CD14-positive monocyte (primary cell): Measurements from ENCODE around the gene TMEFF2. TPM values are rescaled to one million over a fixed set of nuclear protein-coding genes. Genes with fewer than 3 reads are reported as not detected.

Source experiments
- DNase-seq, 3 donors: peaks; one replicate each; pipeline ENCODE4 v3.0.0-alpha.2; 2011 to 2022
- H2AFZ ChIP-seq: 2 replicates; pipeline ENCODE4 v1.6.0; 2012; ENCODE audit warnings: mild to moderate bottlenecking, low read depth, low read length, inconsistent platforms; ENCODE audit not compliant: insufficient read depth, poor library complexity, severe bottlenecking
- H3K27ac ChIP-seq, 2 donors: 1 replicate in 1 of 2; 2 replicates in 1 of 2; pipeline ENCODE4 v1.5.1; 2012 to 2013; ENCODE audit warnings: low read length in 2 of 2, control low read depth in 1 of 2, inconsistent platforms in 1 of 2, low read depth in 1 of 2, mild to moderate bottlenecking in 1 of 2
- H3K27me3 ChIP-seq, 2 donors: one replicate each; pipeline versions ENCODE4 v1.6.0 to v1.6.1; 2011 to 2013; ENCODE audit warnings: low read length in 2 of 2; ENCODE audit not compliant: control insufficient read depth in 2 of 2, insufficient read depth in 2 of 2
- H3K36me3 ChIP-seq, 2 donors: replicated peaks in 1 of 2; 1 replicate in 1 of 2; 2 replicates in 1 of 2; pipeline versions ENCODE4 v1.5.1 to v1.6.1; 2012 to 2013; ENCODE audit warnings: low read length in 2 of 2, control low read depth in 1 of 2, inconsistent platforms in 1 of 2, mild to moderate bottlenecking in 1 of 2; ENCODE audit not compliant: insufficient read depth in 2 of 2, control insufficient read depth in 1 of 2
- H3K4me1 ChIP-seq, 2 donors: 1 replicate in 1 of 2; 2 replicates in 1 of 2; pipeline versions ENCODE4 v1.5.1 to v1.6.1; 2012 to 2013; ENCODE audit warnings: low read length in 2 of 2, control low read depth in 1 of 2, inconsistent platforms in 1 of 2, mild to moderate bottlenecking in 1 of 2, moderate library complexity in 1 of 2; ENCODE audit not compliant: insufficient read depth in 2 of 2, control insufficient read depth in 1 of 2
- H3K4me2 ChIP-seq: replicated peaks from 2 replicates; pipeline ENCODE3; 2012; ENCODE audit warnings: low read length, moderate library complexity, mild to moderate bottlenecking; ENCODE audit not compliant: poor library complexity, severe bottlenecking; ENCODE audit errors: extremely low read depth
- H3K4me3 ChIP-seq, 3 experiments: fragments of 200-600 bp in 1 of 3; sonication (generic) in 1 of 3; replicated peaks in 1 of 3; 1 replicate in 2 of 3; 2 replicates in 1 of 3; pipeline ENCODE4 v1.5.1; 2011 to 2013; ENCODE audit warnings: low read length in 3 of 3, mild to moderate bottlenecking in 3 of 3, control low read depth in 2 of 3, low read depth in 2 of 3, inconsistent platforms in 1 of 3, moderate library complexity in 1 of 3
- H3K79me2 ChIP-seq: 2 replicates; pipeline ENCODE4 v1.6.0; 2012; ENCODE audit warnings: mild to moderate bottlenecking, control low read depth, inconsistent platforms, low read length, moderate library complexity; ENCODE audit not compliant: insufficient read depth
- H3K9ac ChIP-seq: 2 replicates; pipeline ENCODE4 v1.6.0; 2017; ENCODE audit warnings: low read length, mild to moderate bottlenecking; ENCODE audit not compliant: insufficient read depth, poor library complexity, severe bottlenecking
- H3K9me3 ChIP-seq, 2 donors: replicated peaks in 1 of 2; 1 replicate in 1 of 2; 2 replicates in 1 of 2; pipeline versions ENCODE4 v1.5.1 to v1.6.1; 2012 to 2013; ENCODE audit warnings: low read length in 2 of 2, control low read depth in 1 of 2; ENCODE audit not compliant: control insufficient read depth in 1 of 2, insufficient read depth in 1 of 2
- H4K20me1 ChIP-seq: 2 replicates; pipeline ENCODE4 v1.6.0; 2012; ENCODE audit warnings: mild to moderate bottlenecking, low read length, control low read depth, moderate library complexity; ENCODE audit not compliant: insufficient read depth
- H3K27ac Mint-ChIP-seq, 7 donors: one replicate each; pipeline ENCODE4 v1.8.0; 2020; ENCODE audit warnings: mild to moderate bottlenecking in 7 of 7, mixed read lengths in 7 of 7, moderate library complexity in 6 of 7, inconsistent platforms in 2 of 7
- H3K27me3 Mint-ChIP-seq, 3 donors: one replicate each; pipeline ENCODE4 v1.8.0; 2021 to 2022; ENCODE audit warnings: low read depth in 3 of 3, mild to moderate bottlenecking in 3 of 3, mixed read lengths in 3 of 3, moderate library complexity in 3 of 3, inconsistent platforms in 1 of 3
- H3K36me3 Mint-ChIP-seq, 2 donors: one replicate each; pipeline ENCODE4 v1.8.0; 2020; ENCODE audit warnings: mixed read lengths in 2 of 2, inconsistent platforms in 1 of 2, mild to moderate bottlenecking in 1 of 2
- H3K4me1 Mint-ChIP-seq: one replicate; pipeline ENCODE4 v1.8.0; 2020; ENCODE audit warnings: mild to moderate bottlenecking, mixed read lengths
- H3K4me3 Mint-ChIP-seq, 2 donors: one replicate each; pipeline ENCODE4 v1.8.0; 2020; ENCODE audit warnings: mild to moderate bottlenecking in 2 of 2, mixed read lengths in 2 of 2, moderate library complexity in 1 of 2
- H3K9me3 Mint-ChIP-seq, 7 donors: one replicate each; pipeline ENCODE4 v1.8.0; 2020 to 2022; ENCODE audit warnings: mixed read lengths in 7 of 7, mild to moderate bottlenecking in 6 of 7, moderate library complexity in 6 of 7, inconsistent platforms in 2 of 7
- CTCF ChIP-seq: fragments of 200-600 bp; IDR thresholded peaks from one replicate; pipeline ENCODE4 v1.8.0; 2022; ENCODE audit warnings: antibody characterized with exemption, mild to moderate bottlenecking
- WGBS: methylation state at CpG from one replicate; pipeline ENCODE4 v1.1.5; 2013; ENCODE audit warnings: missing lambda C conversion rate; ENCODE audit not compliant: insufficient coverage; 5-methylcytosine and 5-hydroxymethylcytosine counted together
- intact Hi-C, 2 donors: fragments of 100-400 bp; cut with micrococcal nuclease; formaldehyde crosslinking; loops; one replicate each; pipeline versions ENCODE4 v1.15.0 to v1.15.1; 2023
- polyA plus RNA-seq, 3 donors: library from polyadenylated mRNA; depleted of rRNA in 1 of 3; unstranded in 2 of 3; stranded (reverse) in 1 of 3; fragments of 300-500 nt in 2 of 3; fragments of >200 nt in 1 of 3; fragmentation: Illumina TruSeq in 2 of 3; gene quantifications; 1 replicate in 2 of 3; 2 replicates in 1 of 3; pipeline ENCODE4 v1.2.3, GENCODE V29; 2012 to 2021

Gene TMEFF2
- polyA plus RNA-seq, 3 donors: not detected

DNA sequence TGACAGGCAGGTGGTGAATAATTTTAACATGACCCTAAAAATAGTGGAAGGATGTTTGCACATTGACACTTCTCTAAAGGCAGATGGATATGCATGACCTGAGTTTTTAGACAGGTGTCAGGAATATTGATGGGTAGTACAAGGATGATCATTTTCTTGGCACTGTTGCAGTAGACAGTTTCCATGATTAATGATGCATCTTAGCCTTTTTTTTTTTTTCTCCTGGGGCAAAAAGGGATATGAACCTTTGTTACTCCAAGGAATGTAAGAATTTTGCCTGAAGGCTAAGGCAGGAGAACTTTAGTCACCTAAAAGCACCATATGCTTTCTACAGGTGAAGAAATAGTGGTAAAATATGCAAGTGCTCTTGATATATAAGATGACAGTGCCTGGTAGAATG lies 211.5 kb downstream of the TMEFF2 start:
- DNase-seq: no peak
- Histone ChIP-seq H3K4me1 (no peaks in the 10 kb centered on the region), H2AFZ (no peak overlapping the region), H3K9me3 (no peaks in the 10 kb centered on the region), H3K79me2 (no peaks in the 10 kb centered on the region), H3K27me3 (no peaks in the 10 kb centered on the region), H4K20me1 (no peaks in the 10 kb centered on the region), H3K9ac (no peak overlapping the region), H3K36me3 (no peaks in the 10 kb centered on the region), H3K27ac (no peak overlapping the region), H3K4me2 (no peak overlapping the region), H3K4me3 (no peak overlapping the region)
- TF ChIP-seq CTCF: no peak
- Mint-ChIP-seq H3K27ac (no peak overlapping the region), H3K4me1 (no peaks in the 10 kb centered on the region), H3K27me3 (no peaks in the 10 kb centered on the region), H3K4me3 (no peak overlapping the region), H3K36me3 (no peaks in the 10 kb centered on the region), H3K9me3 (peaks cover 0 to 3% (median 0%) of the 10 kb centered on the region in 7 donors)
- intact Hi-C loops: no loop called here

- H2AFZ ChIP-seq: no peak overlapping the region
- H3K9ac ChIP-seq: no peak overlapping the region
- TF ChIP-seq CTCF: no peak
- H3K4me2 ChIP-seq: no peak overlapping the region
- no peaks in the 10 kb centered on the region for H4K20me1 ChIP-seq
- no peak overlapping the region for H3K27ac Mint-ChIP-seq
- H3K4me1 ChIP-seq: no peaks in the 10 kb centered on the region
- H3K79me2 ChIP-seq: no peaks in the 10 kb centered on the region
- no peaks in the 10 kb centered on the region for H3K36me3 ChIP-seq
- no peaks in the 10 kb centered on the region for H3K36me3 Mint-ChIP-seq
- intact Hi-C loops: no loop called here
- H3K9me3 ChIP-seq: no peaks in the 10 kb centered on the region
- no peak for DNase-seq
- peaks cover 0 to 3% (median 0%) of the 10 kb centered on the region in 7 donors for H3K9me3 Mint-ChIP-seq
- H3K4me3 ChIP-seq: no peak overlapping the region
- no peak overlapping the region for H3K27ac ChIP-seq
- H3K4me3 Mint-ChIP-seq: no peak overlapping the region
- no peaks in the 10 kb centered on the region for H3K4me1 Mint-ChIP-seq
- no peaks in the 10 kb centered on the region for H3K27me3 Mint-ChIP-seq
- WGBS: 80% methylated on average over 3 of the region's 5 CpGs
- H3K27me3 ChIP-seq: no peaks in the 10 kb centered on the region
These were observed 213.0 kb downstream of the TMEFF2 start for GRCh38 chr2:191981706-191982105.
